HG02571 (cell line): ENCODE measurements around the gene ADM5.

Experiments
- ATAC-seq: cut with Tn5 transposase; IDR thresholded peaks from one replicate; pipeline ENCODE4 v1.9.1; 2021; ENCODE audit warnings: mild to moderate bottlenecking, moderate library complexity; ENCODE audit not compliant: unreplicated experiment

Gene ADM5

GRCh38 chr19:49679771-49680413, 9.5 kb upstream of the ADM5 start:
- ATAC-seq, result no peak

GRCh38 chr19:49680421-49681351, 8.7 kb upstream of the ADM5 start:
- no peak for ATAC-seq

GRCh38 chr19:49681830-49682229, 7.6 kb upstream of the ADM5 start:
- no peak for ATAC-seq

- ATAC-seq, result no peak
These were observed 7.1 kb upstream of the ADM5 start for GRCh38 chr19:49682274-49682673.

GRCh38 chr19:49683814-49684250, 5.6 kb upstream of the ADM5 start:
- ATAC-seq, result no peak

GRCh38 chr19:49684251-49684982, 5.0 kb upstream of the ADM5 start:
- no peak for ATAC-seq

- no peak for ATAC-seq
These were observed 4.3 kb upstream of the ADM5 start for GRCh38 chr19:49684983-49685553.

- ATAC-seq, result no peak
These were observed 3.5 kb upstream of the ADM5 start for GRCh38 chr19:49685845-49686332.

- no peak for ATAC-seq
These were observed 2.8 kb upstream of the ADM5 start for GRCh38 chr19:49686503-49687088.

- ATAC-seq, result no peak
These were observed 2.2 kb upstream of the ADM5 start for GRCh38 chr19:49687150-49687549.

GRCh38 chr19:49687566-49688316, 1.7 kb upstream of the ADM5 start:
- ATAC-seq, result no peak

GRCh38 chr19:49688531-49689132, 762 bp upstream of the ADM5 start:
- no peak for ATAC-seq

GRCh38 chr19:49690079-49690655, 773 bp downstream of the ADM5 start:
- no peak for ATAC-seq

- no peak for ATAC-seq
These were observed 1.4 kb downstream of the ADM5 start, which contains the start of gene CPT1C for GRCh38 chr19:49690656-49691242. TSS of gene CPT1C (plus strand) at chr19:49691116. CDS start at chr19:49692253, 1,137 bp downstream.

GRCh38 chr19:49691243-49692146, 2.1 kb downstream of the ADM5 start:
- no peak for ATAC-seq

- ATAC-seq, result no peak
These were observed 2.7 kb downstream of the ADM5 start for GRCh38 chr19:49692147-49692506.

- ATAC-seq, result no peak
These were observed 6.7 kb downstream of the ADM5 start for GRCh38 chr19:49696115-49696514.

- ATAC-seq, result no peak
These were observed 7.5 kb downstream of the ADM5 start for GRCh38 chr19:49696865-49697264.
